WTC11 (cell line): ENCODE results near the gene NBEA. TPM values are rescaled to one million over a fixed set of nuclear protein-coding genes. Genes with fewer than 3 reads are reported as not detected.

Experiments
- ATAC-seq: fragments of 200-7000 bp; cut with Tn5 transposase; 2 replicates; pipeline ENCODE4 v1.10.0; 2021; ENCODE audit warnings: mild to moderate bottlenecking, moderate library complexity
- CTCF ChIA-PET: fragments of 300-600 bp; sonication (Branson Sonifier 250); formaldehyde crosslinking; loops from one replicate; lab custom pipeline; 2021; ENCODE audit warnings: antibody characterized with exemption; lab: Charles Lee
- POLR2A ChIA-PET: fragments of 350-600 bp; sonication (Branson Sonifier 250); formaldehyde crosslinking; loops from one replicate; lab custom pipeline; 2021; ENCODE audit warnings: antibody characterized with exemption; lab: Charles Lee
- DNase-seq: peaks from one replicate; pipeline ENCODE4 v3.0.0; 2021; ENCODE audit warnings: low spot score
- H3K27ac Mint-ChIP-seq: 2 replicates; pipeline ENCODE4 v1.8.0; 2021; ENCODE audit warnings: mixed read lengths
- H3K27me3 Mint-ChIP-seq: 2 replicates; pipeline ENCODE4 v1.8.0; 2021; ENCODE audit warnings: low read depth, mild to moderate bottlenecking, moderate library complexity, mixed read lengths
- H3K36me3 Mint-ChIP-seq: 2 replicates; pipeline ENCODE4 v1.8.0; 2021; ENCODE audit warnings: mixed read lengths
- H3K4me1 Mint-ChIP-seq: 2 replicates; pipeline ENCODE4 v1.8.0; 2022; ENCODE audit warnings: mixed read lengths
- H3K4me3 Mint-ChIP-seq: 2 replicates; pipeline ENCODE4 v1.8.0; 2021; ENCODE audit warnings: mild to moderate bottlenecking, moderate library complexity, mixed read lengths
- H3K9me3 Mint-ChIP-seq: 2 replicates; pipeline ENCODE4 v1.8.0; 2021; ENCODE audit warnings: mixed read lengths
- AR ChIP-seq: fragments of 250-450 bp; sonication (Bioruptor Pico); IDR thresholded peaks from 2 replicates; pipeline ENCODE4 v1.9.0; 2021; ENCODE audit warnings: mild to moderate bottlenecking
- ATF1 ChIP-seq: sonication (generic); formaldehyde crosslinking; IDR thresholded peaks from 2 replicates; pipeline ENCODE4 v1.8.1; 2023; ENCODE audit warnings: mild to moderate bottlenecking, moderate library complexity, missing genetic modification reagents
- CREM ChIP-seq: sonication (generic); formaldehyde crosslinking; IDR thresholded peaks from 2 replicates; pipeline ENCODE4 v1.8.1; 2022; ENCODE audit warnings: mild to moderate bottlenecking, missing genetic modification reagents, moderate library complexity
- E2F4 ChIP-seq: sonication (generic); formaldehyde crosslinking; IDR thresholded peaks from 2 replicates; pipeline ENCODE4 v1.8.1; 2022; ENCODE audit warnings: low read depth, mild to moderate bottlenecking, moderate library complexity, missing genetic modification reagents, borderline replicate concordance
- ETV6 ChIP-seq: sonication (generic); formaldehyde crosslinking; IDR thresholded peaks from 2 replicates; pipeline ENCODE4 v1.8.1; 2022; ENCODE audit warnings: mild to moderate bottlenecking, missing genetic modification reagents
- FOXP4 ChIP-seq: sonication (generic); formaldehyde crosslinking; IDR thresholded peaks from 2 replicates; pipeline ENCODE4 v1.8.0; 2022; ENCODE audit warnings: mild to moderate bottlenecking, missing genetic modification reagents
- GTF2I ChIP-seq: fragments of 250-450 bp; sonication (Bioruptor Pico); conservative IDR thresholded peaks from 2 replicates; pipeline ENCODE4 v1.4.0; 2021; ENCODE audit warnings: mild to moderate bottlenecking
- HMGA2 ChIP-seq: fragments of 250-450 bp; sonication (Bioruptor Pico); IDR thresholded peaks from 2 replicates; pipeline ENCODE4 v1.4.0; 2021; ENCODE audit warnings: mild to moderate bottlenecking, moderate library complexity
- HMGXB4 ChIP-seq: sonication (generic); formaldehyde crosslinking; IDR thresholded peaks from 2 replicates; pipeline ENCODE4 v1.8.1; 2023; ENCODE audit warnings: mild to moderate bottlenecking, moderate library complexity, missing genetic modification reagents
- IRF2 ChIP-seq: sonication (generic); formaldehyde crosslinking; IDR thresholded peaks from 2 replicates; pipeline ENCODE4 v1.8.0; 2022; ENCODE audit warnings: low read depth, missing genetic modification reagents, borderline replicate concordance
- PREB ChIP-seq: sonication (generic); formaldehyde crosslinking; IDR thresholded peaks from 2 replicates; pipeline ENCODE4 v1.8.1; 2022; ENCODE audit warnings: mild to moderate bottlenecking, missing genetic modification reagents, moderate library complexity, borderline replicate concordance
- PRRX2 ChIP-seq: fragments of 250-450 bp; sonication (Bioruptor Pico); IDR thresholded peaks from 2 replicates; pipeline ENCODE4 v1.8.0; 2021; ENCODE audit warnings: mild to moderate bottlenecking
- SMAD3 ChIP-seq: sonication (generic); formaldehyde crosslinking; IDR thresholded peaks from 2 replicates; pipeline ENCODE4 v1.8.0; 2022; ENCODE audit warnings: missing genetic modification reagents, mild to moderate bottlenecking, borderline replicate concordance
- ZMAT4 ChIP-seq: fragments of 250-450 bp; sonication (Bioruptor Pico); IDR thresholded peaks from 2 replicates; pipeline ENCODE4 v1.9.0; 2021; ENCODE audit warnings: mild to moderate bottlenecking
- ZNF263 ChIP-seq: sonication (generic); formaldehyde crosslinking; IDR thresholded peaks from 2 replicates; pipeline ENCODE4 v1.8.1; 2022; ENCODE audit warnings: low read depth, mild to moderate bottlenecking, moderate library complexity, missing genetic modification reagents
- ZNF317 ChIP-seq: sonication (generic); formaldehyde crosslinking; IDR thresholded peaks from 2 replicates; pipeline ENCODE4 v1.8.1; 2023; ENCODE audit warnings: low read depth, mild to moderate bottlenecking, moderate library complexity, missing genetic modification reagents, borderline replicate concordance
- ZNF416 ChIP-seq: fragments of 250-450 bp; sonication (Bioruptor Pico); IDR thresholded peaks from 2 replicates; pipeline ENCODE4 v1.9.0; 2021; ENCODE audit warnings: mild to moderate bottlenecking, inconsistent platforms
- ZNF425 ChIP-seq: fragments of 250-450 bp; sonication (Bioruptor Pico); conservative IDR thresholded peaks from 2 replicates; pipeline ENCODE4 v1.9.0; 2021; ENCODE audit warnings: mild to moderate bottlenecking
- ZNF671 ChIP-seq: fragments of 250-450 bp; sonication (Bioruptor Pico); IDR thresholded peaks from 2 replicates; pipeline ENCODE4 v1.8.0; 2021; ENCODE audit warnings: mild to moderate bottlenecking
- total RNA-seq: library from RNA; stranded (reverse); gene quantifications from 3 replicates; pipeline ENCODE4 v1.2.3, GENCODE V29; 2021

Gene NBEA
- total RNA-seq, 1 experiment from 2014 or later: 20.9 TPM

- no peak for ATAC-seq
- Mint-ChIP-seq H3K9me3 (0 out of 2 replicates have a peak, but pooled peaks cover 4% of the 10 kb centered on the region), H3K27me3 (no peaks in the 10 kb centered on the region), H3K27ac (no peak overlapping the region), H3K4me3 (no peak overlapping the region), H3K4me1 (peaks cover 26% of the 10 kb centered on the region), H3K36me3 (no peaks in the 10 kb centered on the region)
- DNase-seq: no peak
- ChIA-PET POLR2A (no interaction called here), CTCF (no interaction called here)
- no peak for TF ChIP-seq GTF2I
- no peak for TF ChIP-seq PRRX2
- TF ChIP-seq ZNF416 (CRISPR knock-in tag): no peak
- TF ChIP-seq SMAD3: no peak
- TF ChIP-seq AR (CRISPR knock-in tag): no peak
- TF ChIP-seq ZNF317 (CRISPR knock-in tag): no peak
- TF ChIP-seq E2F4 (CRISPR knock-in tag): no peak
- TF ChIP-seq ZMAT4: no peak
- no peak for TF ChIP-seq FOXP4
- TF ChIP-seq ZNF425: no peak
- no peak for TF ChIP-seq IRF2
- TF ChIP-seq ZNF671 (CRISPR knock-in tag): no peak
- TF ChIP-seq PREB: no peak
- no peak for TF ChIP-seq CREM (CRISPR knock-in tag)
- no peak for TF ChIP-seq HMGXB4 (CRISPR knock-in tag)
- no peak for TF ChIP-seq HMGA2 (CRISPR knock-in tag)
- no peak for TF ChIP-seq ETV6 (CRISPR knock-in tag)
- TF ChIP-seq ATF1 (CRISPR knock-in tag): no peak
- TF ChIP-seq ZNF263 (CRISPR knock-in tag): no peak
Measured at GRCh38 chr13:35342440-35342839, 400.4 kb downstream of the NBEA start.
